ENCODE data around the gene IRF3.

DNA sequence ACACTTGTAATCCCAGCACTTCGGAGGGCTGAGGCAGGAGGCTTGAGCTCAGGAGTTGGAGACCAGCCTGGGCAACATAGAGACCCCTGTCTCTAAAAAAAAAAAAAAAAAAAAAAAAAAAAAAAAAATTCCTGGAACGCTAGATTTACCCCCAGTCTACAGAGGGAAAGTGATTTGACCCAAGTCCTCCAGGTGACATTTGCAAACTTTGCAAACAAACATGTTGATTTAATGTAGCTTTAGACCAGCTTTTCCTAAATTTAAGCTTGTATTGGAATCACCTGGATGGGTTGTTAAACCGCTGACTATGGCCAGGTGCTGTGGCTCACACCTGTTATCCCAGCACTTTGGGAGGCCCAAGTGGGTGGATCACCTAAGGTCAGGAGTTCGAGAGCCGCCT, 33.7 kb upstream of the IRF3 start:
- TF ChIP-seq, protein P1, sequence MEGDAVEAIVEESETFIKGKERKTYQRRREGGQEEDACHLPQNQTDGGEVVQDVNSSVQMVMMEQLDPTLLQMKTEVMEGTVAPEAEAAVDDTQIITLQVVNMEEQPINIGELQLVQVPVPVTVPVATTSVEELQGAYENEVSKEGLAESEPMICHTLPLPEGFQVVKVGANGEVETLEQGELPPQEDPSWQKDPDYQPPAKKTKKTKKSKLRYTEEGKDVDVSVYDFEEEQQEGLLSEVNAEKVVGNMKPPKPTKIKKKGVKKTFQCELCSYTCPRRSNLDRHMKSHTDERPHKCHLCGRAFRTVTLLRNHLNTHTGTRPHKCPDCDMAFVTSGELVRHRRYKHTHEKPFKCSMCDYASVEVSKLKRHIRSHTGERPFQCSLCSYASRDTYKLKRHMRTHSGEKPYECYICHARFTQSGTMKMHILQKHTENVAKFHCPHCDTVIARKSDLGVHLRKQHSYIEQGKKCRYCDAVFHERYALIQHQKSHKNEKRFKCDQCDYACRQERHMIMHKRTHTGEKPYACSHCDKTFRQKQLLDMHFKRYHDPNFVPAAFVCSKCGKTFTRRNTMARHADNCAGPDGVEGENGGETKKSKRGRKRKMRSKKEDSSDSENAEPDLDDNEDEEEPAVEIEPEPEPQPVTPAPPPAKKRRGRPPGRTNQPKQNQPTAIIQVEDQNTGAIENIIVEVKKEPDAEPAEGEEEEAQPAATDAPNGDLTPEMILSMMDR (IDR thresholded peaks at IDR 0.05; ENCODE audit: low read depth, low read length, poor library complexity, severe bottlenecking), result no peak
- no peak for TF ChIP-seq EZH2phosphoT487 (IDR thresholded peaks at IDR 0.05; ENCODE audit: borderline replicate concordance, low read length)

Measured in DOHH2 (cell line).